HCT116 (cell line): Measurements from ENCODE around the gene ANTKMT. TPM values are rescaled to one million over a fixed set of nuclear protein-coding genes. Genes with fewer than 3 reads are reported as not detected.

ENCODE experiments used
- ATAC-seq: fragments of 200-7000 bp; cut with Tn5 transposase; 2 replicates; pipeline ENCODE4 v1.9.1; 2020; ENCODE audit warnings: mild to moderate bottlenecking, moderate library complexity
- BruUV-seq: library from RNA; stranded (reverse); fragments of 400-500 nt; replicated peaks from 2 replicates; lab custom pipeline; 2021; lab: Mats Ljungman, UMichigan
- CTCF ChIA-PET: fragments of 300-600 bp; sonication (Branson Sonifier 250); formaldehyde crosslinking; loops from one replicate; lab custom pipeline; 2021; ENCODE audit warnings: antibody characterized with exemption; lab: Charles Lee
- POLR2A ChIA-PET: fragments of 300-600, 350-600 bp; sonication (Branson Sonifier 250); formaldehyde crosslinking; loops from one replicate; lab custom pipeline; 2021; ENCODE audit warnings: antibody characterized with exemption; lab: Charles Lee
- RAD21 ChIA-PET, 2 experiments: fragments of 300-600 bp; sonication (Branson Sonifier 250); formaldehyde crosslinking; loops; one replicate each; lab custom pipeline; 2023; ENCODE audit warnings: low total read pairs in 2 of 2; ENCODE audit not compliant: uncharacterized antibody in 2 of 2, unreplicated experiment in 2 of 2, low non-redundant PET in 1 of 2; lab: Charles Lee
- DNase-seq: peaks from one replicate; pipeline ENCODE4 v3.0.0-alpha.2; 2010; ENCODE audit warnings: low read depth, low spot score
- H2AFZ ChIP-seq: fragments of 200-600 bp; shearing (Covaris generic), sonication (generic); 2 replicates; pipeline ENCODE4 v1.6.1; 2017; ENCODE audit warnings: low read depth, mixed run types, mixed read lengths, antibody characterized with exemption, low read length; ENCODE audit not compliant: poor library complexity, severe bottlenecking
- H3K27ac ChIP-seq: 2 replicates; pipeline ENCODE4 v1.5.1; 2012; ENCODE audit warnings: low read depth, low read length
- H3K27me3 ChIP-seq: fragments of 200-600 bp; sonication (generic); 2 replicates; pipeline ENCODE4 v1.6.1; 2016; ENCODE audit warnings: mixed run types, low read length, mixed read lengths; ENCODE audit not compliant: insufficient read depth
- H3K36me3 ChIP-seq, 2 experiments: fragments of 200-500 bp in 1 of 2; fragments of 200-600 bp in 1 of 2; sonication (Bioruptor generic) in 1 of 2; sonication (generic) in 1 of 2; 2 replicates each; pipeline versions ENCODE4 v1.5.1 to v1.6.1; 2014 to 2016; ENCODE audit warnings: low read length in 2 of 2, inconsistent platforms in 1 of 2, mixed read lengths in 1 of 2, mixed run types in 1 of 2; ENCODE audit not compliant: insufficient read depth in 2 of 2, control insufficient read depth in 1 of 2
- H3K4me1 ChIP-seq, 2 experiments: fragments of 200-600 bp in 1 of 2; sonication (generic) in 1 of 2; 2 replicates each; pipeline versions ENCODE4 v1.5.1 to v1.6.1; 2012 to 2017; ENCODE audit warnings: low read length in 2 of 2, inconsistent platforms in 1 of 2, mild to moderate bottlenecking in 1 of 2, mixed read lengths in 1 of 2, mixed run types in 1 of 2, moderate library complexity in 1 of 2; ENCODE audit not compliant: insufficient read depth in 2 of 2, control insufficient read depth in 1 of 2
- H3K4me2 ChIP-seq: fragments of 200-600 bp; sonication (generic); 2 replicates; pipeline ENCODE4 v1.6.1; 2017; ENCODE audit warnings: mixed run types, low read length, mixed read lengths
- H3K4me3 ChIP-seq, 2 experiments: fragments of 200-600 bp in 1 of 2; sonication (generic) in 1 of 2; replicated peaks in 1 of 2; 2 replicates each; pipeline ENCODE4 v1.5.1; 2011 to 2016; ENCODE audit warnings: low read length in 2 of 2, control low read depth in 1 of 2, low read depth in 1 of 2, mild to moderate bottlenecking in 1 of 2, mixed read lengths in 1 of 2, mixed run types in 1 of 2
- H3K79me2 ChIP-seq: fragments of 200-600 bp; sonication (generic); 2 replicates; pipeline ENCODE4 v1.6.1; 2017; ENCODE audit warnings: mild to moderate bottlenecking, mixed run types, low read length, moderate library complexity, mixed read lengths; ENCODE audit not compliant: insufficient read depth
- H3K9ac ChIP-seq: fragments of 200-600 bp; sonication (generic); 2 replicates; pipeline ENCODE4 v1.6.1; 2016; ENCODE audit warnings: low read length, mixed read lengths
- H3K9me2 ChIP-seq: fragments of 200-600 bp; sonication (generic), shearing (Covaris generic); 2 replicates; pipeline ENCODE4 v1.6.1; 2017; ENCODE audit warnings: mixed run types, mild to moderate bottlenecking, moderate library complexity; ENCODE audit not compliant: insufficient read depth
- H3K9me3 ChIP-seq, 2 experiments: fragments of 200-500 bp in 1 of 2; fragments of 200-600 bp in 1 of 2; sonication (Bioruptor generic) in 1 of 2; sonication (generic) in 1 of 2; 2 replicates each; pipeline ENCODE4 v1.6.1; 2014 to 2017; ENCODE audit warnings: low read length in 2 of 2, mixed read lengths in 2 of 2, inconsistent platforms in 1 of 2, low read depth in 1 of 2, mild to moderate bottlenecking in 1 of 2, mixed run types in 1 of 2, moderate library complexity in 1 of 2; ENCODE audit not compliant: control insufficient read depth in 1 of 2, insufficient read depth in 1 of 2
- H4K20me1 ChIP-seq: fragments of 200-600 bp; sonication (generic), shearing (Covaris generic); 2 replicates; pipeline ENCODE4 v1.6.1; 2017; ENCODE audit warnings: mixed run types, mild to moderate bottlenecking, moderate library complexity; ENCODE audit not compliant: insufficient read depth
- CEBPB ChIP-seq: IDR thresholded peaks from 2 replicates; pipeline ENCODE4 v1.6.1; 2012; ENCODE audit warnings: low read depth
- EGR1 ChIP-seq: IDR thresholded peaks from 2 replicates; pipeline ENCODE4 v1.6.1; 2012; ENCODE audit warnings: low read depth
- ELF1 ChIP-seq: IDR thresholded peaks from 2 replicates; pipeline ENCODE4 v1.6.1; 2012; ENCODE audit warnings: low read depth, borderline replicate concordance
- EZH2phosphoT487 ChIP-seq: fragments of 200-600 bp; IDR thresholded peaks from 2 replicates; pipeline ENCODE4 v1.6.1; 2018; ENCODE audit warnings: antibody characterized with exemption, borderline replicate concordance
- FOSL1 ChIP-seq: IDR thresholded peaks from 2 replicates; pipeline ENCODE4 v1.6.1; 2012; ENCODE audit warnings: low read depth
- JUND ChIP-seq: IDR thresholded peaks from 2 replicates; pipeline ENCODE4 v1.6.1; 2012
- POLR2A ChIP-seq: IDR thresholded peaks from 2 replicates; pipeline ENCODE4 v1.7.0; 2011; ENCODE audit warnings: borderline replicate concordance; ENCODE audit not compliant: insufficient read depth, insufficient read length; ENCODE audit errors: extremely low read depth
- POLR2AphosphoS5 ChIP-seq: IDR thresholded peaks from 2 replicates; pipeline ENCODE4 v1.6.1; 2011; ENCODE audit warnings: mild to moderate bottlenecking, low read depth, low read length, moderate library complexity
- RAD21 ChIP-seq: IDR thresholded peaks from 2 replicates; pipeline ENCODE4 v1.6.1; 2012; ENCODE audit warnings: low read depth, mild to moderate bottlenecking
- SIN3A ChIP-seq: IDR thresholded peaks from 2 replicates; pipeline ENCODE4 v1.6.1; 2012; ENCODE audit warnings: low read depth
- SRF ChIP-seq: IDR thresholded peaks from 2 replicates; pipeline ENCODE4 v1.6.1; 2012; ENCODE audit warnings: low read depth
- YY1 ChIP-seq: IDR thresholded peaks from 2 replicates; pipeline ENCODE4 v1.6.1; 2011; ENCODE audit warnings: low read length, low read depth, moderate library complexity, mild to moderate bottlenecking; ENCODE audit not compliant: insufficient replicate concordance; ENCODE audit errors: extremely low read depth
- ZFX ChIP-seq: fragments of 450-650 bp; IDR thresholded peaks from 2 replicates; pipeline ENCODE4 v1.6.1; 2017
- ZNF274 ChIP-seq: fragments of 200-500 bp; sonication (Bioruptor generic); IDR thresholded peaks from 2 replicates; pipeline ENCODE4 v1.6.1; 2014; ENCODE audit warnings: mild to moderate bottlenecking, low read depth, low read length, inconsistent platforms
- intact Hi-C: fragments of 100-400 bp; cut with micrococcal nuclease; formaldehyde crosslinking; loops from 2 replicates; pipeline ENCODE4 v1.10.0; 2022
- total RNA-seq: library from RNA; stranded (reverse); gene quantifications from one replicate; pipeline ENCODE4 v1.2.1, GENCODE V29; 2021; ENCODE audit not compliant: unreplicated experiment
- TF ChIP-seq, protein P1 (sequence below), 3 experiments: fragments of 200-600 bp in 1 of 3; sonication (generic) in 1 of 3; IDR thresholded peaks in 2 of 3; conservative IDR thresholded peaks in 1 of 3; 2 replicates each; pipeline ENCODE4 v1.5.1; 2012 to 2017; ENCODE audit warnings: low read depth in 2 of 3, low read length in 2 of 3, antibody characterized with exemption in 1 of 3, borderline replicate concordance in 1 of 3, control low read depth in 1 of 3, mild to moderate bottlenecking in 1 of 3, mixed read lengths in 1 of 3, mixed run types in 1 of 3, moderate library complexity in 1 of 3; ENCODE audit not compliant: insufficient read depth in 1 of 3
- TF ChIP-seq, protein P2 (sequence below): IDR thresholded peaks from 2 replicates; pipeline ENCODE4 v1.6.1; 2012
- TF ChIP-seq, protein P3 (sequence below): IDR thresholded peaks from 2 replicates; pipeline ENCODE4 v1.6.1; 2011; ENCODE audit warnings: mild to moderate bottlenecking, low read length, moderate library complexity; ENCODE audit not compliant: insufficient replicate concordance; ENCODE audit errors: extremely low read depth
- TF ChIP-seq, protein P4 (sequence below): IDR thresholded peaks from 2 replicates; pipeline ENCODE4 v1.6.1; 2012

The ANTKMT gene
- total RNA-seq, 1 experiment from 2014 or later: 65.4 TPM

DNA sequence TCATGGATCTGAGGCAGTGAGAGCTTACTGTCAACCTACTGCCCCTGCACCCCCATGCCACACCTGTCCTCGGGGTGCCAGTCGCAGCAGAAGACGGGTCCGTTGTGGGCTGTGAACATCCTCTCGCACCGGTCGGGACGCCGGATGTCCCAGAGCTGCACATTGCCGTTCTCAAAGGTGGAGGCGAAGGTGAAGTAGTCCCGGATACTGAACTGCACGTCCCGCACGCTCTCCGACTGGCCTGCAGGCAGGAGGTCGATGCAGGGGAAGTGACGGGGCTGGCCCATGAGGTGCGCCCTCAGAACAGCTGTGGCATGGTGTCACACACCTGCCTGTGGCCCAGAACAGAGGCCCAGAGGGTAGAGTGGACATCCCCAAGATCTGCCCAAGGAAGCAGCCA is 33.4 kb upstream of the ANTKMT start:
- Histone ChIP-seq H3K9me2 (no peaks in the 10 kb centered on the region), H3K4me1 (peaks cover 16 to 50% of the 10 kb centered on the region in 2 experiments), H3K9me3 (no peaks in the 10 kb centered on the region), H3K79me2 (peaks cover 34% of the 10 kb centered on the region), H4K20me1 (no peaks in the 10 kb centered on the region), H3K36me3 (peaks cover 0 to 17% of the 10 kb centered on the region in 2 experiments; a peak in 2 of 4 replicates), H2AFZ (no peak overlapping the region), H3K27me3 (no peaks in the 10 kb centered on the region)
- ATAC-seq: no peak
- intact Hi-C loops: no loop called here
- no peak for TF ChIP-seq YY1
- no peak for TF ChIP-seq FOSL1
- no peak for TF ChIP-seq ELF1
- no peak for TF ChIP-seq SIN3A
- no peak for TF ChIP-seq ZNF274
- TF ChIP-seq JUND: no peak
- TF ChIP-seq, protein P1, sequence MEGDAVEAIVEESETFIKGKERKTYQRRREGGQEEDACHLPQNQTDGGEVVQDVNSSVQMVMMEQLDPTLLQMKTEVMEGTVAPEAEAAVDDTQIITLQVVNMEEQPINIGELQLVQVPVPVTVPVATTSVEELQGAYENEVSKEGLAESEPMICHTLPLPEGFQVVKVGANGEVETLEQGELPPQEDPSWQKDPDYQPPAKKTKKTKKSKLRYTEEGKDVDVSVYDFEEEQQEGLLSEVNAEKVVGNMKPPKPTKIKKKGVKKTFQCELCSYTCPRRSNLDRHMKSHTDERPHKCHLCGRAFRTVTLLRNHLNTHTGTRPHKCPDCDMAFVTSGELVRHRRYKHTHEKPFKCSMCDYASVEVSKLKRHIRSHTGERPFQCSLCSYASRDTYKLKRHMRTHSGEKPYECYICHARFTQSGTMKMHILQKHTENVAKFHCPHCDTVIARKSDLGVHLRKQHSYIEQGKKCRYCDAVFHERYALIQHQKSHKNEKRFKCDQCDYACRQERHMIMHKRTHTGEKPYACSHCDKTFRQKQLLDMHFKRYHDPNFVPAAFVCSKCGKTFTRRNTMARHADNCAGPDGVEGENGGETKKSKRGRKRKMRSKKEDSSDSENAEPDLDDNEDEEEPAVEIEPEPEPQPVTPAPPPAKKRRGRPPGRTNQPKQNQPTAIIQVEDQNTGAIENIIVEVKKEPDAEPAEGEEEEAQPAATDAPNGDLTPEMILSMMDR (IDR thresholded peaks at IDR 0.05 in 2 of 3, conservative IDR thresholded peaks at IDR 0.05 in 1 of 3; ENCODE audit: borderline replicate concordance in 1 of 3, insufficient read depth in 1 of 3, low read depth in 2 of 3, low read length in 2 of 3): no peak
- no peak for TF ChIP-seq CEBPB
- TF ChIP-seq RAD21: no peak
- TF ChIP-seq, protein P2, sequence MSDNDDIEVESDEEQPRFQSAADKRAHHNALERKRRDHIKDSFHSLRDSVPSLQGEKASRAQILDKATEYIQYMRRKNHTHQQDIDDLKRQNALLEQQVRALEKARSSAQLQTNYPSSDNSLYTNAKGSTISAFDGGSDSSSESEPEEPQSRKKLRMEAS: no peak
- no peak for TF ChIP-seq ZFX
- no peak for TF ChIP-seq POLR2AphosphoS5
- TF ChIP-seq, protein P3, sequence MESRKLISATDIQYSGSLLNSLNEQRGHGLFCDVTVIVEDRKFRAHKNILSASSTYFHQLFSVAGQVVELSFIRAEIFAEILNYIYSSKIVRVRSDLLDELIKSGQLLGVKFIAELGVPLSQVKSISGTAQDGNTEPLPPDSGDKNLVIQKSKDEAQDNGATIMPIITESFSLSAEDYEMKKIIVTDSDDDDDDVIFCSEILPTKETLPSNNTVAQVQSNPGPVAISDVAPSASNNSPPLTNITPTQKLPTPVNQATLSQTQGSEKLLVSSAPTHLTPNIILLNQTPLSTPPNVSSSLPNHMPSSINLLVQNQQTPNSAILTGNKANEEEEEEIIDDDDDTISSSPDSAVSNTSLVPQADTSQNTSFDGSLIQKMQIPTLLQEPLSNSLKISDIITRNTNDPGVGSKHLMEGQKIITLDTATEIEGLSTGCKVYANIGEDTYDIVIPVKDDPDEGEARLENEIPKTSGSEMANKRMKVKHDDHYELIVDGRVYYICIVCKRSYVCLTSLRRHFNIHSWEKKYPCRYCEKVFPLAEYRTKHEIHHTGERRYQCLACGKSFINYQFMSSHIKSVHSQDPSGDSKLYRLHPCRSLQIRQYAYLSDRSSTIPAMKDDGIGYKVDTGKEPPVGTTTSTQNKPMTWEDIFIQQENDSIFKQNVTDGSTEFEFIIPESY: no peak
- no peak for TF ChIP-seq EZH2phosphoT487
- TF ChIP-seq POLR2A: no peak
- TF ChIP-seq, protein P4, sequence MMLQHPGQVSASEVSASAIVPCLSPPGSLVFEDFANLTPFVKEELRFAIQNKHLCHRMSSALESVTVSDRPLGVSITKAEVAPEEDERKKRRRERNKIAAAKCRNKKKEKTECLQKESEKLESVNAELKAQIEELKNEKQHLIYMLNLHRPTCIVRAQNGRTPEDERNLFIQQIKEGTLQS: no peak
- no peak for TF ChIP-seq EGR1
- TF ChIP-seq SRF: no peak
- TF ChIP-seq, all 23 proteins: peak for 0
- H3K9ac ChIP-seq: no peak overlapping the region
- no peak overlapping the region for H3K4me3 ChIP-seq
- no peak overlapping the region for H3K4me2 ChIP-seq
- ChIA-PET POLR2A (no interaction called here), RAD21 (no interaction called here), CTCF (no interaction called here)
- DNase-seq: no peak
- no peak overlapping the region for H3K27ac ChIP-seq
- BruUV-seq: no TSS peak
